NCI-H2081 treated with DMSO at 0.1 percent for 48 hours (cell line): ENCODE results near the gene CASKIN1.

Experiments
- DNase-seq: peaks from one replicate; lab custom pipeline; 2025; lab: John Stamatoyannopoulos, UW

CASKIN1 gene

GRCh38 chr16:2173916-2174315 lies 22.5 kb downstream of the CASKIN1 start:
- DNase-seq, result no peak

GRCh38 chr16:2173366-2173765 lies 23.0 kb downstream of the CASKIN1 start:
- no peak for DNase-seq

- no peak for DNase-seq
Observed at GRCh38 chr16:2172688-2173335, 23.6 kb downstream of the CASKIN1 start.

GRCh38 chr16:2171601-2172178 lies 24.7 kb downstream of the CASKIN1 start:
- DNase-seq, result no peak

DNA sequence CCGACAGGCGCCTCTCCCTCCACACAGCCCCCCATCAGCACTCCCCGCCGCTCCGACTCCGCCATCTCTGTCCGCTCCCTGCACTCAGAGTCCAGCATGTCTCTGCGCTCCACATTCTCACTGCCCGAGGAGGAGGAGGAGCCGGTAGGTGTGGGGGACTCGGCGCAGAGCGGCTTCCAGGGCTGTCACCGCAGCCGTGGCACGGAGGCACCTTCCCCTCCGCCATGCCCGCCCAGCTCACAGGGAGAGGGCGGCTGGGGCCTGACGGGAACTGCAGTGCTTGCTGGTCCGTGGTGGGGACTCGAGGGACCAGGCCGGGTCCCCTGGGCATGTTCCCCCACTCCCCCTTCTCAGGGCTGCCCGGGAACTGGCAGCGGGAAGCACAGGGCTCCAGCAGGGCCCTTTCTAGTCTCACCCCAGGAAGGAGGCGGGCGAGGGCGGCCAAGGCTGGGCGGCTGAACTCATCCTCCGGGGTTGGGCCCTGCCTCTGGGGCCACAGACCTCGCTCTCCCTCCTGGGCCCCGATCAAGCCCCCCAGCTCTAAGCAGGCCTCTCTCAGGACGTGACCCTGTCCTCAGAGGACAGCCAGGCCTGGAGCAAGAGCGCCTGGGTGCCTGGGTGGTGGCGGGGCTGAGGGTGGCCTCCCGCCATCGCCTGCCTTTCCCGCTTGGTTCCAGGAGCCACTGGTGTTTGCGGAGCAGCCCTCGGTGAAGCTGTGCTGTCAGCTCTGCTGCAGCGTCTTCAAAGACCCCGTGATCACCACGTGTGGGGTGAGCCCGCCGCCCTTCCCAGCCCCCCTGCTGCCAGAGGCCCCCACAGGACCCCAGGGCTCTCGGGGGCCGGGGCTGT lies 25.6 kb downstream of the CASKIN1 start:
- DNase-seq, result no peak

DNA sequence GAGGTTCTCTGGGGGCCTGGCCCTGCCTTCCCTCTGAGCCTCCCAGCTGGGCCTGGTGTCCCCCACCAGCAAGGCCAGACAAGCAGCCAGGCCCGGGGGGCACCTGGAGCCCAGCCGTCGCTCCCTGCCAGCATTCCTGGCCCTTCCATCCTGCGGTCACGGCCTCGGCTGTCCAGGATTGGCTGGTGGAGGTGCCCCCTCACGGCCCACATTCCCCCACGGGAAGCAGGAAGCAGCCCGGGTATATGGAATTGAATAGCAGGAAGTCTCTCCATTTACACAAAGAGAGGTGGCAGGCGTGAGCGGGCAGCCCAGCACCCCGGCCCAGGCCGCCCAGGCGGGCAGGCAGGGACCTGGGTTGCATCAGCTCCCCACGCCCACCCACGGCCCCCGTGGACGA lies 26.3 kb downstream of the CASKIN1 start:
- DNase-seq, result no peak

DNA sequence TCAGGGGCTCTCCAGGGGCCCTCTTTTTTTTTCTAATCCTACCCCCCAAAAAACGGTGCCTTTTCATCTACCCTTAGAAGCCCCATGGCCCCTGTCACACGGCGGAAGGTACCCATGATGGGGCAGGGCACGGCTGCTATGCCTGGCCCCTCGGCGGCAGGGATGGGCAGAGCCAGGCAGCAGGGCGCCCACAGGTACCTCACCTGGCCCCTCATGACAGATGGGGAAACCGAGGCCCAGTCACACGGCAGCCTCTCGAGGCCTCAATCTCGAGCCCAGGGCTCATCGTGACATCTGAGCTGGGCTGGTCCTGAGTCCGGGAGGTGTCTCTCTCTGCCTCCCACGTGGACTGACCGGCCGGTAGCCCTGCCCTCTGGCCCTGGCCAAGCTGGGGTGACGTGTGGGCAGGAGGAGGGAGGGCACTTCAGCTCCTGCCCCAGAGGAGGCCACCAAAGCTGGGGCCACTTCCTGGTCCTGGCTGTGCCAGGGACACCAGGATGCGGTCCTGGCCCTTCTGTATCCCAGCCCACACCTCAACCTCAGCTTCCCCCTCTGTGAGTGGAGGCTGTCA lies 29.3 kb downstream of the CASKIN1 start:
- no peak for DNase-seq

DNA sequence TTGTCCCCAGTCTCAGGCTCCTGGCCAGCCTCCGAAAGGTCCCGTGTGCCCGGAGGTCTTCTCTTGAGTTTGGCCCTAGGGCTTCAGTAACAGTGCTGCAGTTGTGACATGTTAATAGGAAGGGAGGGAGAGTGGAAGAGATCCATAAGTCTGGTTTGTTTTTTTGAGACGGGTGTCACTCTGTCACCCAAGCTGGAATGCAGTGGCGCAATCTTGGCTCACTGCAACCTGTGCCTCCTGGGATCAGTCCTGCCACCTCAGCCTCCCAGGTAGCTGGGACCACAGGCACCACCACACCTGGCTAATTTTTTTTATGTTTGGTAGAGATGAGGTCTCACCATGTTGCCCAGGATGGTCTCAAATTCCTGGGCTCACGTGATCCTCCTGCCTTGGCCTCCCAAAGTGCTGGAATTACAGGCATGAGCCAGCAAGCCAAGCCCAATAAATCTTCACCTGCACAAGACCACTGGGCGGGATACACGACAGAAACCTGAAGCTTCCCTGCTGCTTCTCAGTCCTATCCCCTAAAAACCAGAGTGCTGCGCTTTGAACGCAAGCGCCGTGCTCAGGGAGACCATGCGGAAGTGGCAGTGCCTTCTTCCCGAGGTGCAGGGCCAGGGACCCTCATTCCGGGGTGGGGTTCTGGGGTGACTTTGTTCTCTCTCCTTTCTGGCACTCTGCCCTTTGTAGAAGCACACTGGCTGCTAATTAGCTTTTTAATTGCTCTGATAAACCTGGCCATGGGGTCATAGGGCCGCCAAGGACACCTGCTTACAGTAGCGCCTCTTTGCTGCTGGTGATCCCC lies 29.9 kb downstream of the CASKIN1 start:
- no peak for DNase-seq

DNA sequence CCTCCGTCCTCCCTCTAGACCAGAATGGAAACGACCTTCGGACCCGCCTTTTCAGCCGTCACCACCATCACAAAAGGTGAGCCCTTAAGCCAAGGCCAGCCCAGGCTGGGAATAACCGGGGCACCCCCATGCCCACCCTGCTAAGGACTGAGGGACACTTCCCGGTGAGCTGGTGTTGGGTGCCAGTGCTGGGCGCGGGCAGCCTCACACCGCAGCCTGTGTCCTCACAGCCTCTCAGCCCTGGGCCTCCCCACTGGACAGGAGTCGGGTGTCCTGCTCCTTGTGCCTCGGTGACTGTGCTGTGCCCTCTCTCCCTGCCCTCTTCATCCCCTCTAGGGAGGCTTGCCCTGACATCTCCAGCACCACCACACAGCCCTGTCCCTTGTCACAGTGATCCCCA lies 30.5 kb downstream of the CASKIN1 start:
- DNase-seq, result no peak

- DNase-seq, result no peak
Observed at GRCh38 chr16:2163211-2163881, 33.1 kb downstream of the CASKIN1 start.

DNA sequence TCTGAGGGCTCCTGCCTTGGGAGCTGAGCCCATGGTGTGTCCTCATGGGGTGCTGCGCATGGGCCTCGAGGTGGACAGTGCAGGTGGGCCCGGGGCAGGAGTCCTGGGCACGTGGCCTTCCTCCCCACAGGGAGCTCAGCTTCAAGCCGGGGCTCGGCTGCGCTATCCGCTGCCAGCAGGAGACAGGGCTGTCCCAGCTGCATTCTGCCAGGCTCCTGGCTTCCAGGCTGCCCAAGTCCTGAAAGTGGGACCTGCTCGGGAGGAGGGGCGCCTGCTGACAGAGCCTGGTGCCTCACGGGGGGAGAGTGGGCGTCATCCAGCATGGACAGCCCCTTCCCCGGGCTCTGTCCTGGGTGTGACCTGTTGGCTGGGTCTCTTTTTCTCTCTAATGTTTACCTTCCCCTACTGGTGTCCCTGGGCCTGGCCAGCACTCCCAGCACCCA lies 33.7 kb downstream of the CASKIN1 start:
- DNase-seq, result no peak

GRCh38 chr16:2161911-2162310 lies 34.5 kb downstream of the CASKIN1 start:
- DNase-seq, result no peak

DNA sequence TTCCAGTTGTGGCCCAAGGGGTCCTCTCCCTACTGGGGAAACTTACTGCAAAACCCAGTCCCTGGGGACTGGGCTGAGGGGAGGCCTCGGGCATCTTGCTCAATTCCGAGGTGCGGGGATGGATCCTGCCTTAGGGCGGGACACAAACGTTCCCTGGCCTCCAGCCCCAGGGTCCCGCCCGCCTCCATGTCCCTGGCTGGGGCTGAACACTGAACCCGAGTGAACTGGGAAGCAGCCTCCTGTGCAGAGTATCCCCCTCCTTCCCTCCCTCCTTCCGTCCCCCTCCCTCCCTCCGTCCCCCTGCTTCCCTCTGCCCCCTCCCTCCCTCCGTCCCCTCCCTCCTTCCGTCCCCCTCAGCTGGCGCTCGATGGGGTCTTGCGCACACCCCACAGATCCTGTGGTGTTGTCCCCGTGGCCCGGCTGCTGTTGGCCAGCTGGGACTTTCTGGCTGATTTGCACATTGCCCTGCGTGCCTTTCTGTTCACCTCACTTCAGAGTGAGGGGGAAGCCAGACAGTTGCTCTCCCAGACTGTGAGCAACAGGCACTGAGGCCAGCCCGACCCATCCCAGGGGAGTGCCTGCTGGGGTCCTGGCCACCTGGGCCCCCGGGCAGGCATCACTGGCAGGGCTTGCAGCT lies 35.4 kb downstream of the CASKIN1 start:
- no peak for DNase-seq

GRCh38 chr16:2159175-2159838 lies 37.1 kb downstream of the CASKIN1 start:
- DNase-seq, result no peak

DNA sequence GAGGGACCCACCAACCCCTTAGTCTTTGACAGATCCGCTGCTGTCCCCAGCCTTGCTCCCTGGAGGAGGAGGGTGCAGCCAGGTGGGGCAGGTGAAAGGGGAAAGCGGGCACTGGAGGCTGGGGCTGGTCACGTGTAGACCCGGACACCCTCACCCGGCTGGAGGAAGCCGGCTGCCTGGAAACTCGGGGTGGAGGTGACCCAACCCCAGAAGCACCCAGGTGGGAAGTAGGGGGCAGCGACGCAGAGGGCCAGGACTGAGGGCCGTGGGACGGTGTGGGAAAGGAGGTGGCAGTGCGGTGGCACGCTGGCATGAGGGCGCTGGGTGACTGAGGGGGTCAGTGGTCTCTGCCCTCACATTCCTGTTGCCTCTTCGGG lies 38.2 kb downstream of the CASKIN1 start:
- no peak for DNase-seq

DNA sequence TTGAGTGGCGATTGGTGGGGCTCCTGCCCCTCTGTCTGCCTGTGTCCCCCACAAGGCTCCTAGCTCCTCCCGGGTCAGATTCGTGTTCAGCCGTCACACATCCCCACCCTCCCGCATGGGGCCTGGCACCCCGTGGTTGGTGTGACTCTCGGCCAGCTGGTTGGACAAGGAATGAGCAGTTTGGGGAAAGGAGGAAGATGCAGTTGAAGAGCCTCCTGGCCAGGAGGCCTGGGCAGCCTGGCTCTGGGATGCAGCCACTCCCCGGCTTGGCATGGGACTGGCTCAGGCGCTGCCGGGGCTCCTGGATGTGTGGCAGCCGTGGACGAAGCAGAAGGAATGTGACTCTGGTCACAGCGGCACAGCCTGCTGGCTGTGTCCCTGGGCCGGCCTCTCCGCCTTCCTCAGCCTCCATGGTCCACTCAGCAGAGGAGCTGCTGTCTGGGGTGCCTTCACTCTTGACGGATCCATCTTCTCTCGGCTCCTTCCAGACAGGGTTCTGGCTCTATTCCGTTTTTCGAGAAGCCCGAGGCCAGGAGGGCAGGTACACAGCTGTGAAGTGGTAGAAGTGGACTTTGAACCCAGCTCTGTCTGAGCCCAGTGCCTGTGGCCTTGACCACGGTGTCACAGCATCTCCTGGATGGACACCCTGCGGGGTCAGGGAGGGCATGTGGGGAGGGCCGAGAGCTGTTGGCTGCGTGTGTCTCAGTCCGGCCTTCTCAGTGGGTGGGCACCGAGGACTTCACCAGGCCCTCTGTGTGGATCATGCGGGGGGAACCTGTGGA lies 38.7 kb downstream of the CASKIN1 start:
- DNase-seq, result no peak

- DNase-seq, result no peak
Observed at GRCh38 chr16:2156849-2157224, 39.6 kb downstream of the CASKIN1 start.

DNA sequence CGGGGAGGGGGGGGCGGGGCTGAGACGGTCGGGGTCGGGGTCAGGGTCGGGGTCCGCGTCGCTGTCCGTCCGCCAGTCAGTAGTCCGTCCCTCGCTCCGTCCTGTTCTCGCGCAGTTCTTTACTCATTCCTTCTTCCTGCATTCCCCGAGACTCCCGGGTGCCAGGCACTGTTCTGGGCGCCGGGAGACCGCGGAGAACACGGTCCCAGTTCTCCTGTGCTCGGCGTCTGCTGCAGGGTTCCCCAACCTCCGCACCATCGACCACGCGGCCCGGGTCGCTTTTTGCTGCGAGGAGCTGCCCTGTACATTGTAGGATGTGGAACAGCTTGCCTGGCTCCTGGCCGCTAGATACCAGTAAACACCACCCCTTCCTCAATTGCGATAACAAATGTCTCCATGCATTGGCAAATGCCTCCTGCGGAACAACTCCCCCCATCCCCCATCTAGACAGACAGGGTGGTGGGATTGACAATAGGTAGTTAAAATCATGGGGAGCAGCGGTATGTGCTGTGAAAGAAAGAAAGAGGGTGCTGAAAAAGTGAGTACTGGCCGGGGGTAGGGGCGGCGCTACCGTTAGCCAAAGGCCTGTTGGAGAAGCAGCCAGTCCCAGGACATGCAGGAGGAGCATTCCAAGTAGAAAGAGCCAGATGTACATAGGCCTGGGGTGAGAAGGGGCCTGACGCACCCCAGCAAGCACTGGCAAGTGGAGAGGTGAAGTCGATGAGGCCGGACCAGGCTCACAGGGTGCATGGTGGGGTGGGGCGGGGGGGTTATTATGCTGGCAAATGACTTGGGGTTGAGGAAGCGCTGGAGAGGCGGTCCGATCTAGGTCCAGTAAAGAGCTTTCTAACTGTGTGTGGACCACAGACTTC lies 40.2 kb downstream of the CASKIN1 start:
- no peak for DNase-seq
